Measurements from ENCODE around the gene ARHGAP25.

The ARHGAP25 gene

DNA sequence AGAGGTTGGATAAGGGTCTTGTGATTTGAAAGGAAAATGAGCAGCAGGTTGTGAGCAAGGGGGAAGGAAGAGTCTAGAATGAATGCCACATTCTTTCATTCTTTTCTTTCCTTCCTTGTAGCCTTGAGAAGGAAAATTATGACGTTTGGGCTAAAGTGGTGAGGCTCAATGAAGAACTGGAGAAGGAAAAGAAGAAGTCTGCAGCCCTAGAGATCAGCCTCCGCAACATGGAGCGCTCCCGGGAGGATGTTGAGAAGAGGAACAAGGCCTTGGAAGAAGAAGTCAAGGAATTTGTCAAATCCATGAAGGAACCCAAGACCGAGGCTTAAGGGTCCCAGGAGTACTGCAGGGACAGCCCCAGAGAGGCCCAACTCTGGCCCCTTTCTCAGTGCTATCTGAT is 91.3 kb downstream of the ARHGAP25 start:
- no peak for FAIRE-seq
- DNase-seq (ENCODE audit: insufficient read length, low spot score), result no peak

DNA sequence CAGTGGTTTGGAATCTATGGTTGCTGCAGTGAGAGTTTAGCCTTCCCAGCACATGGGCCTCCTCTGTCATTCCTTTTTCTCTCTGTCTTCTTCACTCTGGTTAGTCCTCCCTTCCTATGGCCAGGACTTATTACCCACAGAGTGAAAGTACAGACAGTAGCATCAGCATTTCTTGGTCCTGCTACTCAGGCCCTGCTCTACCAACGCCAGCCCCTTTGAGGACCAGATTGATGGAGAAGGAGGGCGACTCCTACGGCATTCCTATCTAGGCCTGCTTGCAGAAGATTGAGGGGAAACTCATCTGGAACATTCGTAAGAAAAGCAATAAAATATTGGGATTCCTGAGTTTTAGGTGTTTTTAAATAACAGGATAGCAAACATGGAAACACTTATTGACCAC is 93.1 kb downstream of the ARHGAP25 start:
- DNase-seq (ENCODE audit: insufficient read length, low spot score) (no peak), FAIRE-seq (no peak)

DNA sequence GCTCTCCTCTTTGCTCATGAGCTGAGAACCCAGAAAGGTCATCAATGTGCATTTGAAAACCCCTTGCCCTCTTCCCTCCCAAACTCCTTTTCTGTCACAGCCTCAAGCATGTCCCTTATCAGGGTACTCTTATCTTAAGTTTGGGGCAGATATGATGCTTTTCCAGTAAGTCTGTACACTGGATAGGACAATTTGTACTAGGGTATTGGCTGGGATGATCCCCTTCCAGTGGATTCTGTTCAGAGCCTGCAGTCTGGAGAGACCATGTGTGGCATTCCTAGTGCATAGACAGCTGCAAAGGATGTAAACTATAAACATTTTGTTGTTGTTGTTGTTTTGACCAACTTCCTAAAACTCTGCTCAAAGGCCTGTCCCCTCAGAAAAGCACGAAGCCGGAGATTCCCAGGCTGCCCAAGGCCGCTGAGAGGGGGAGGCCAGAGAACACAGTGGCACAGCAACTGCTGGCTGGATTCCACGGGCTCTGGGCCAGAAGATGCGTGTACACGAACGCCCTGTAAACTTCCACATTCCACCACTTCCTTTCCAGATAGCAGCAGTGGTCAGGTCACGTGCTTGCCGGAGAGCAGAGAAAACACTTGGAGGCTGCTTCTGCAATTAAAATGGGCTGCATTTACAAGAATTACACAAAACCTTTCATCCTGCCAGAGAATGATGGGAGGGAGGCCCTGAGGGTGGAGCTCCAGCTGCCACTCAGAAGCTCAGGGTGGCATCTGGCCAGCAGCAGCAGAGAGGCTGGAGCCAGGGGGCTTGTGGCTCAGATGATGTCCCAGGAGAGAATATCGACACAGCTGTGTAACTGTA is 94.5 kb downstream of the ARHGAP25 start:
- DNase-seq (ENCODE audit: insufficient read length, low spot score), result no peak
- no peak for FAIRE-seq

DNA sequence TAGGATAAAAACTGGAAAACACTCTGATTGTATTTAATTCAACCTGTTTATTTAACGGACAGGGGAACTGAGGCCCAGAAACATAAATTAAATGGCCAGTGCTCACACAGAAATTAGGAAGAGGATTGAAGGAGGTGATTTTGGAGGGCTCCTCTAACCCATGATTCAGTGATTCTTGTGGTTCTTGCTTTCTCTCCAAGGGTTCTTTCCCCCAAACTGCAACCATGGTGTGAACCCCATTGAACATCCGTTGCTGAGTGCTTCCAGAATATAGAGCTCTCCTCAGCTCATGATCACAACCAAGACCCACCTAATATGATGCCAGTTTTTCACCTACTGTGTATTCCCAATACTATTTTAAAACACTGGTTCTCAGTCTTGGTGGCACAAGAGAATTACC is 95.1 kb downstream of the ARHGAP25 start:
- FAIRE-seq (no peak), DNase-seq (ENCODE audit: insufficient read length, low spot score) (no peak)

DNA sequence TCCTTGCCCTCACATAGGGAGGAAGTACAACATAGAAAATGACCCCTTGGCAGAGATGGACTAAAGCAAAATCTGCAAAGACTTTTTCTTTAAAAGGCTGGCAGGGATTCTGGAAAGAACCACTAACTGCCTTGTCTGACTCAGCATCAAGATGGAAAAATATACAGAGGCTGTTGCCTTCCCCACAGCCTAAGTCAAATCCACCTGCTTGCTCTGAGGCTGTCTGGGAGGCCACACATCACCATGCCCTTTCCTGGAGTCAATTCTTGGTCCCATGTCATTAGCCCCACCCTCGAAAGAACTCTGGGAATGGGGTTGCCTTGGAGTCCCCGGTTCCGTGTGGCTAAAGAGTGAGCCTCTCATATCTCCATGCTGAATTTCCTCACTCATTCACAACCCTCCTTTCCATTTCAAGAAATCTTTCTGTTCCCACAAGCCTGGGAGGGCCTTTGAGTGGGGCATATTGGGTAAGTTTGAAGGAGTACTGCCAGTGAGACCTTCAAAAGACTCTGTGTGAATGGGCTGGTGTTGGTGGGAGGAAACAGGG is 97.1 kb downstream of the ARHGAP25 start:
- no peak for FAIRE-seq
- no peak for DNase-seq (ENCODE audit: insufficient read length, low spot score)

DNA sequence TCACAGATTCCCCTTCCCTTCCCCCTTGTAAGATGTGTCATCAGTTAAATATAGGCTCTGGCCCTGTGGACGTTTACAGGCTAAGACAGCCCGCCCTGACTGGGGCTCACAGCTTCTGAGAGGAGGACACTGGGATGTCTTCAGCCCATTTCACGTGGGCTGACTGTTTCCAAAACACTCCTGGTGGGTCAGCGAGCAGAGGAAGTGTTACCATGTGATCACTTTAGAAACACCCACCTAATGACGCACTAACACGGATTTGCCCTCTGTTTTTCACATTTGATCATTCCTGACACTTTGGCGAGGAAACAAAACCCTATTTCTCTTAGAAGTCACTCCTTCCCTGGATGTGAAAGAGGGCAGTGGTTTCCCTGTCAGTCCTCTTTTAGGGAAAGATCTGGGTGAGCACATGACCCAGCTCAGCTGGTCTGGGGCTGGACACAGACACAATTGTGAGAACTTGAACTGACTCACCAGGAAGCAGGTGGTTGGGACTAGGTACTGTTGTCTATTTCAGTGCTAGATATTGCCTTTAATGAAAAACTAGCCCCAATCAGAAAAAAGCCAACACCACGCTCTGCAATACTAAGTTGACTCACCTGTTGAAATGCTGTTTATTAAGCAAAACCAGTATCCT is 97.7 kb downstream of the ARHGAP25 start:
- FAIRE-seq, result peak; percentile 80
- DNase-seq (ENCODE audit: insufficient read length, low spot score), result peak; percentile 23

DNA sequence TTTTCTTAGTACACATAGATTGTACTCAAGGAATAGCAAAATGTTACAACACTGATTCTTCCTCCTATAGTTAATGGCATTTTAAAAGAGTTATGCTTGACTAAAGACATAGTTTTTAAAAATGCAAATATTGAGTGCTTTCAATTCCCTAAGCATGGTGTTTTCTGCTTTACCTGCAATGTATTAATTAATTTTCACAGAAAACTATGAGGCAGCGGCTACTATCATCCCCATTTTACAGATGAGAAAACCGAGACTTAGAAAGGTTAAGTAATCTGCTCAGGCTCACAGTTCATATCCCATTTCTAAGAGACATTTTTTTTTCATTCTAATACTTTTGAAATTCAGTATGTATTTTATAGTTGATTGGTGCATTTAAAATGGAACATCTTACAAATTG is 98.6 kb downstream of the ARHGAP25 start:
- no peak for DNase-seq (ENCODE audit: insufficient read length, low spot score)
- no peak for FAIRE-seq

DNA sequence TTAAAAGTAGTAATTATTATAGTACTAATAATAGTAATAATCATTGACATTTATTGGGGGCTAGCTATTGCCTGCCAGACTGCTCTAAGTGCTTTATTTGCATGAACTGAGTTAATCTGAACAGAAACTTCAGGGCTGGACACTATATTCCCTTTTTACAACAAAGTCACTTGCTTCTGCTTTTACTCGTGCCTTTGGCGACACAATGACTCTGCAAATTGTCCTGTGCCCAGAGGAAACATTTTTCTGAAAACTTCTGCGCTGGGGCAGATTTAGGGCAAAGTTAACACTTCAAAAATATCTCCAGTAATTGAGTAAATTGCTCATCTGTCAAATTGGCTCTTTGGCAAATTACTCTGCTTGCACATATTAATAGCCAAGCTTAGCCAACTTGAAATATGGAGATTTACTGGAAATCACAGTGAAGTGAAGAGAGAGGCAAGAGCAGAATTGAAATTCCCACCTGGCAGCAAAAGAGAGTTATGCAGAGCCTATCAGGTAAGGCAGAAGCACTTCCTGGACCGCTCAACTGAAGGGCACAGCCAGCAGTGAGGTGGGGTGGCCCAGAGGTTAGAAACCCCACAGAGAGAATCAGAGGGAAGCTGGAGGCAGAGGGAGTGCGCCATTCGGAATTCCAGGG is 100.2 kb downstream of the ARHGAP25 start:
- no peak for FAIRE-seq
- DNase-seq (ENCODE audit: insufficient read length, low spot score), result no peak

DNA sequence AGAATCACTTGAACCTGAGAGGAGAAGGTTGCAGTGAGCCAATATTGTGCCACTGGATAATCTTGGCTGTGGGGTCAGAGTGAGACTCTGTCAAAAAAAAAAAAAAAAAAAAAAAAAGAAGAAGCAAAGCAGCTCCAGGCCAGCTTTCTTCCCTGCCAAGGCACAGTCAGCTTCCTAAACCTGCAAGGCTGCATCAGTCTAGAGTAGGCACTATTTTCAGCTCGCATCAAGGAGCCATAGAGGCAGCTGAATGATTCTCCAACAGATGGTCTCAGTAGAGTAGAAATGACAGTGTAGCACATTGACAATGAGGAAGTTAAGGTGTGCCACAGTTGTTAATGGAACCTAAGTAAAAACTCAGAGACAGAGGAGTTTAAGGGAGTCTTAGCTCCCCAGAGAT is 101.0 kb downstream of the ARHGAP25 start:
- DNase-seq (ENCODE audit: insufficient read length, low spot score) (no peak), FAIRE-seq (no peak)

DNA sequence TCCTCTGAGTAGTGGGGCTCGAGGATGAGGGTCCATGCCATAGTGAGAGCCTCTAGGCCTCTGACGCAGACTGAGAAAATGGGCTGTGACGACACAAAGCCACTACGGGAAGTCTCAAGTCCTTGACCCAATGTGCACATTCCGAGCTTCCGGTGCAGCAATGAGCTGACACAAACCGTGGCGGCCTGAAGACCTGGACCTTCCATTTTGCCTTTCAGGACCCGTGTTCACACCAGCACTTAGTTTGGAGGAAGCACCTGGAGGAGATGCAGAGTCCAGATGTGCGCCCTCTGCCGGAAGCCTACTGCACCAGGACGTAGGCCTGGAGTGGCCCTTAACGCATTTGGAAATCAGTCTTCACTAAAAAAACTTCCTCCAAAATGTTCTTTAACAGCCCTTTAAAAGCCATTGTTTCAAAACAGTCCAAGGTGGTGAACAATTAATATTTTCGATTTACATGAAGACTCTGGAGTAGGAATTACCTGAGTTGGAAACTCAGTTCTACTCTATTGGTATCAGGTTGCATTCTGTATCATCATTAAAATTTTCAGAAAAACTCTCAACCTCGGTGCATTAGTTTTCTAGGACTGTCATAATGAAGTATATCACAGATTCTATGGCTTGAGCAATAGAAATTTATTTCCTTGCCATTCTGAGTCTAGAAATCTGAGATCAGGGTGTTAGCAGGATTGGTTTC is 102.7 kb downstream of the ARHGAP25 start:
- FAIRE-seq (peak; percentile 89), DNase-seq (ENCODE audit: insufficient read length, low spot score) (peak; percentile 29)

DNA sequence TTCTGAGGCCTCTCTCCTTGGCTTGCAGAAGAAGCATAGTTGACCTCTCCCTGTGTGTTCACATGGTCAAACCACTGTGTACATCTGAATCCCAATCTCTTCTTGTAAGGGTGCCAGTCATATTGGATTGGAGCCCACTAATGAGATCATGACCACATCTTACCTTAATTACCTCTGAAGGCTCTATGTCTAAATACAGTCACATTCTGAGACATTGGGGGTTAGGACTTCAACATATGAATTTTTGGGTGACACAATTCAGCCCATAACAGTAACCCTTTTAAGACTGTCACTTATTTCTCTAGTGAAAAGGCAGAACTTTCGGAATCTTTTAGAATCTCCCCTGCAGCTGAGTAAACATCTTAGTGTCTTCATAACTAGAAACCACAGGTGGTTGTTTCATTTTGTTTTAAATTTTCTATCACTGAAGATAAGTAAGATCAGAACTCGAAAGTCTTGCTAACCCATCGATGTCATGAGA is 103.3 kb downstream of the ARHGAP25 start:
- peak; percentile 71 for FAIRE-seq

DNA sequence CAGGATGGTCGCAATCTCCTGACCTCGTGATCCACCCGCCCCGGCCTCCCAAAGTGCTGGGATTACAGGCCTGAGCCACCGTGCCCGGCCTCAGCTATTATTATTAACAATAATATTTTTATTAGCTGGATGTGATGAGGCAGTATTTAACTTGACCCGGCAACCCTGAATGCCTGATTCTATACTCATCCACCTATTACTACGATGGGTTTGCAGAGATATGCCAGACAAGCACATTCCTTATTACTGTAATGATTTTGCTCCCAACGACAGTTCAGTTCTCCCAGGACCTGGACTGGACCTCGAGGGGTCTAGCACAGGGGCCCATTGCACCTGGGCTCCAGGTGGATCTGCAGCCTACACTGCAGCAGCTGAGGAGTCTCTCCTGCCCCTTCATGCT is 104.0 kb downstream of the ARHGAP25 start:
- FAIRE-seq (no peak), DNase-seq (ENCODE audit: insufficient read length, low spot score) (no peak)

More for the DNA sequence above, 103.3 kb downstream of the ARHGAP25 start:
- no peak for DNase-seq (ENCODE audit: insufficient read length, low spot score)

DNA sequence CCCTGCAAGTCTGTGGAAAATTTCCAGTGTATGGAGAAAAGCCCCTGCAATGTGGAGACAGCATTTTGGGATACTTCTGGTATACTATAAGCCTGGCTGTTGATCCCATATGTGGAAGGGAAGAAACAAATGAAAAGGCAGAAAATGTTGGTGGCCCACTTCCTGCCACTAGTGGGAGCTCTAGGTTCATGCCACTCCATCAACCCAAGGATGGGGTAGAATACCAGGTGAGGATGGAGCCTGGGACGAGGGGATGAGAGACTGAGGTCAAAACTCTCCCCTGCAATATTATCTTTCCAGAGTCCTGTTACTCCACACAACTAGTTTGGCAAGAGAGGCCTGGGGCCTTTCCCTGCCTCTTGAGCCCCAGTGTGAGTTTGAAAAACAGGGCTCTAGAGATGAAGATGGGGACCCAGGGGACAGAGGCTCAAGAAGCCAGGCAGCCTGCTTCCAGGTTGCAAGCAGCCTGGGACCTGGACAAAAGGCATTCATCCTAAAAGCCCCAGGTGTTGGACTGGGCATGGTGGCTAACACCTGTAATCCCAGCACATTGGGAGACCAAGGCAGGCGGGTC is 104.7 kb downstream of the ARHGAP25 start:
- no peak for DNase-seq (ENCODE audit: insufficient read length, low spot score)
- no peak for FAIRE-seq

DNA sequence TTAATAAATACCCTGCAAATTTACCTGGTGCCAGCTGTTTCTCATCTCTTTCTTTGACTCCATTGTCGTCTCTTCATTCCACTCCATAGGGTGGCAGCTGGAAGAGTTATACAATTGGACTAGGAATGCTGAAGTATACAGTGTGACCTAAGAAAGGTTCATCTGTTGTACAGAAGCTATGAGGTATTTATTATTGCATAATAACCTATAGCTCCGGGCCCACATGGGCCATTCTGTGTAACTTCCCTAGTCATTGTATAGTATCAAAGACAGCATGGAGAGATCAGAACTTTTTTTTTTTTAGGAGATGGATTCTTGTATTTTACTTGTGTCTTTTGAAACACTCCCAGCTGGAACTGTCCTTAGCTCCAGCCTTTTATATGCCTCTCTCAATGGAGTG is 110.4 kb downstream of the ARHGAP25 start:
- no peak for FAIRE-seq
- no peak for DNase-seq (ENCODE audit: insufficient read length, low spot score)

DNA sequence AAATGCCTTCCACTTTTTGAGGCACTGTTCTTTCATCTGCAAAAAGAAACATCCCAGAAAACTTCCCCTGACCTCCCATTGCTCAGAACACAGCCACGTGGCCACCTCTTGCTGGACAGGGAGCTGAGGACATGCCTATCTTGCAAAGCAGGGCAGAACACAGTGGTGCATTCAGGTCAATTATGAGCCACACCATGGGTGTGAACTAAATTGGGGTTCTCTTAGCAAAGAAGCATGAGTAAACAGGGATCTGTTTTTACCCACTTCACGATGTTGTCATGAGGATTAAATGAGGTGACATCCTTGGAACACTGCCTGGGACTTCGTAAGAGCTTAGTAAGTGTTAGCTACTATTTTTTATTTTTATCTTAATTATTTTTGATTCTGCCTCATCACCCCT is 111.5 kb downstream of the ARHGAP25 start:
- FAIRE-seq (no peak), DNase-seq (ENCODE audit: insufficient read length, low spot score) (no peak)

DNA sequence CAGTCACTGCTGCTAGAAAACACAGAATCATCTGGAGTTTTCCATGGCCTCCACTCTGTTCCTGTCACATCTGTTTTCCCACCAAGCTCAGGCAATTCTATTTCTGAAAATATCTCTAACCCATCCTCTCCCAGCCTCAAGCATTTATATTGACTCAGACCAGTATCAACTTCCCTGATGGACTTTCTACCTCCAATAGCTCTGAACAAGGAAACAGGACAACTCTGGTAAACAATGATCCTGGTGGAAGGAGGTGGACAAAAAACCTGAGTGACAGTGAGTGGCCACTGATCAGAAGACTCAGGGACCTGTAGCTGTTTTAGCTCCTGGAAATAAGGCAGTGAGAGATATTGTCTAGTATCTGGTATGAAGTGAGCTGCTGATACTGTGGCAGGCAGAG is 113.1 kb downstream of the ARHGAP25 start:
- FAIRE-seq (no peak), DNase-seq (ENCODE audit: insufficient read length, low spot score) (no peak)

DNA sequence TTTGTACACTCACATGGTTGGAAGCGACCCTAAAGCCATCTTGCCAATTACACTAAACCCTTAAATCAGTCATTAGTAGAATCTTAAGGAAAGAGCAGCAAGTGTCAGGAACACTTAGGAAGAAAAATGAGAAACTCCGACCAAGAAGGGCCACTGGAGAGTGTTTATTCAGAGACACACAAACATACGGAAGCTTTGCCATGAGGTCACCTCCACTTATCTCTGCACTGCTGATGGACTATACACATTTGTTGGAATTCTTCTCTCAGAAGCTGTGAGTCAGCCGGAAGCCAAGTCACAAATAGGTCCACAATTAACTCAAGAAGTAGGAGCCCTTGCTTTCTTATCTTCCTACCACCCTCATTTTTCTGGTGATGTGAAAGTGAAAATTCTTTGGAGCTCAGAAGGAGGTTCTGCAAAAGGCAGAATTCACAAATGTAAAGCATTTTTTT is 115.0 kb downstream of the ARHGAP25 start:
- FAIRE-seq (no peak), DNase-seq (ENCODE audit: insufficient read length, low spot score) (no peak)

DNA sequence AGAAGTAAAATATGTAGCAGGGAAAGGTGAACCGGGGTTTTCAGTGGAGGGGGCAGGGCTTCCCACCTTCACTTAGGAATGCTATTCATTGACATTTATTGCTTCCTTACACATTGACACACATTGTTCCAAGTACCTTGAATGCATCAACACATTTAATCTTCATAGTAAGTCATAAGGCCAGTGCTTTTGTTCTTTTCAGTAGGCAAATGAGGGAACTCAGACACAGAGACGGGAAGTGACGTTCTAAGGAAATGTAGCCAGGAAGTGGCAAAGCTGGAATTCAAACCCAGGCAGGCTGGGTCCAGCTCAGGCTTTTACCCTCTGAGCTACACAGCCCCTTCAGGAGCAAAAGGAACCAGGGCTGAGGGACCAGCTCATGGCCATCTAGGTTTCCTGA is 115.9 kb downstream of the ARHGAP25 start:
- DNase-seq (ENCODE audit: insufficient read length, low spot score), result no peak
- FAIRE-seq, result no peak

DNA sequence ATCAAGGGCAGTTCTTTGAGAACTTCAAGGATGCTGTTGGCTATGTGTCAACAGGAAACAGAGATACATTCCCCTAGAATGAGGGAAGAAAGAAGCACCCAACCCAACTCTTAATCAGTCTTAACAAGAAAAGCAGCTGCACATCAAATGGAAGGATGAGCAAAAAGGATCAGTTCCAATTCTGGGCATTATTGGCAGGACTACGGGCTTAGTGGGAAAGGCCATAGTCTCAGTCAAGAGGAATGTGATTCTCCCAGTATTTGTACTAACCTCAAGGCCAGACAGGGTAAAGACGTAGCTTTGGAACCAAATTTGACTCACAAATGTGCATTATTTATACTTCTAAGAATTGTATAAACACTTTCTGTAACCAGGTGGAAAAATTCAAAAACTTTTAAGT is 118.4 kb downstream of the ARHGAP25 start:
- no peak for DNase-seq (ENCODE audit: insufficient read length, low spot score)
- FAIRE-seq, result no peak

DNA sequence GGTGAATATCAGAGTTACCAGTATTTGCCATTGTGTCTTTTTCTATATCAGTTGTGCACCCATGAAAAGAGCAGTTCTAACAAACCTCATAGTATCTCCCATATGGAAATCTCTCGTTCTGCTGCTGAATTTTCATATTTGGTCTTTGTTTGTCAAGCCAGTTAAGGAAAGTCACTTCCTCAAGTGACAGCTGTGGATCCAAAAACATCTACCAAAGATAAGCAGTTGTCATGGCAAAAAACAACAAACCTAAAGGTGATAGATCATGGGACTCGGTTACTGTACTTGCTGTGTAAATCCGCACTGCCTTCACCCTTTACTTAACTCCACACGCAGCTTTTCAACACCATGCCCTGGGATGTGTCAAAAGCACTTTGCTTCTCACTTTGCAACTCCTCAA is 119.3 kb downstream of the ARHGAP25 start:
- DNase-seq (ENCODE audit: insufficient read length, low spot score), result no peak
- FAIRE-seq, result no peak
